IPS-18c (cell line): ENCODE data around the gene KCNJ9.
"Not testable (repeated sequence)": the region's sequence is repeated elsewhere in the genome, so short reads cannot be mapped to it uniquely, and the experiment has no call there.

ENCODE experiments used
- H3K4me3 ChIP-seq: 2 replicates; pipeline ENCODE4 v1.7.0; 2013; ENCODE audit warnings: low read depth, mild to moderate bottlenecking, low read length, moderate library complexity; ENCODE audit not compliant: insufficient read depth
- H3K9me3 ChIP-seq: one replicate; pipeline ENCODE4 v1.6.1; 2013; ENCODE audit warnings: mild to moderate bottlenecking, low read length, moderate library complexity; ENCODE audit not compliant: control insufficient read depth, insufficient read depth

Gene KCNJ9

DNA sequence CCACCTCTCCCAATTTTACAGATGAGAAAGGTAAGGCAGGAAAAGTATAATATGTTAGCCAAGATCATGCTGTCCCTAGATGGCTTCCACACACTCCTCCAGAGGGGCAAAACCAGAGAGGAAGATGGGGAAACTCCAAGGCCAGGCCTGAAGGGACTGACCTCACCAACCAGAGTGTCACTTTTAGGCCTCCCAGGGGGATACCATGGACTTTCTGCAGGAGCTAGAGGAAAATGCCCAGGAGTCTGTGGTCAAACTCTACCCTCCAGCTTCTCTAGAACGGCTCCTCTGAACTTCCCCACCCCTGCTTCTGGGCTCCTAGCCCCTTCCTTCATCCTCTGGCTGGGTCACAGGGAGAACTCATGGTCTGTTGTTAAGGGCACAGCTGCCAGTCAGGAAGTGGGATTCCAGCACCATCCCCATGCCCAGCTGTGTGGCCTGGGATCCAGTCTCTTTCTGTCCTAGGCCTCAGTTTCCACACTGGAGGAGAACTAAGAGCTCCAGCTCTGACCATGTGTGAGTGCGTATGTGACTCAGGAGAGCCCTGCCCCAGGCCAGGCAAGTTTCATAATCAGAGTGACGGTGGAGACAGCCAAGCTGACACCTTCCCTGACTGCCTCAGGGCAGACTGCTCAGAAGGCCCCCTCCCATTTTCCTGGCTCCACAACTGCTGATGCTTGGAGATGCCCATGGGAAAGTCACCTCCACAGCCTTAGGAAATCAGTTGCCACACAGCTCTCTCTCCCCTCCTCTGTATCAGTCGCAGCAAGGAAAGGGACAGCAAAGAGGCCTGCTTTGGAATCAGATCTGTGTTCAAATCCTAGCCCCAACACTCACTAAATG is 15.2 kb downstream of the KCNJ9 start:
- Histone ChIP-seq H3K9me3 (no peaks in the 10 kb centered on the region), H3K4me3 (peak overlapping the region; percentile 71)

DNA sequence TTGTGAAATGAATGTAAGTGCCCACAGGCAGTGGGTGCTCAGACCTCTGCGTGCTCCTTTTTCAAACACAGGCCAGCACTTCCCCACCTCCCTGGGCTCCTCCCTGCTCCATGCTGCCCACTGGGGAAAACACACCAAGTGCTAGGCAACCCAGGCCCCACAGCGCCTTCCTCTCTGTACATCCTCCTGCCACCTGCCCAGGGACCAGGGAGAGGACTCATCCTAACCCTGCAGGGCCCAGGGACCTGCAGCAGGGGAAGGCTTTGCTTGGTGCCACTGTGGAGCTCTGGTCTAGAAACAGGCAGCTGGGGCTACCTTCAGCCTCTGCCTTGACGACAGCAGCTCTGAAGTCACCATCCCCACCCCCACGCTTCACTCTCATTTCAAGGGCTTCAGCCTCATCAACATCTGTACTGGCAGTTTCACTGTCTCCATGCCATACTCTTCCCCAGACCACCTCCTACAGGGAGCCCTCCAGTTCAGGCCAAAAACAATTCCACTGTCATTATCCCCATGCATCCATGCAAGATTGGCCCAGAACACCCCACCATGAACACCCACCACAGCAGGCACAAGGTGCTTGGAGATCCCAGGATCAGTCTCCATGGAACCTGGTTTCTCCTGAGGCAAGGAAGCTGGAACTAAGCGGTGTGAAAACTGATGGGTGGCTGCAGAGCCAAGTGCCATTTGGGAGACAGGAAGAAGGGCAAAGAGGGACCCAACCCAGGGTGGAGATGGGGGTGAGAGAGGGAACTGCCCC is 16.0 kb downstream of the KCNJ9 start:
- peak overlapping the region; percentile 71 for H3K4me3 ChIP-seq

DNA sequence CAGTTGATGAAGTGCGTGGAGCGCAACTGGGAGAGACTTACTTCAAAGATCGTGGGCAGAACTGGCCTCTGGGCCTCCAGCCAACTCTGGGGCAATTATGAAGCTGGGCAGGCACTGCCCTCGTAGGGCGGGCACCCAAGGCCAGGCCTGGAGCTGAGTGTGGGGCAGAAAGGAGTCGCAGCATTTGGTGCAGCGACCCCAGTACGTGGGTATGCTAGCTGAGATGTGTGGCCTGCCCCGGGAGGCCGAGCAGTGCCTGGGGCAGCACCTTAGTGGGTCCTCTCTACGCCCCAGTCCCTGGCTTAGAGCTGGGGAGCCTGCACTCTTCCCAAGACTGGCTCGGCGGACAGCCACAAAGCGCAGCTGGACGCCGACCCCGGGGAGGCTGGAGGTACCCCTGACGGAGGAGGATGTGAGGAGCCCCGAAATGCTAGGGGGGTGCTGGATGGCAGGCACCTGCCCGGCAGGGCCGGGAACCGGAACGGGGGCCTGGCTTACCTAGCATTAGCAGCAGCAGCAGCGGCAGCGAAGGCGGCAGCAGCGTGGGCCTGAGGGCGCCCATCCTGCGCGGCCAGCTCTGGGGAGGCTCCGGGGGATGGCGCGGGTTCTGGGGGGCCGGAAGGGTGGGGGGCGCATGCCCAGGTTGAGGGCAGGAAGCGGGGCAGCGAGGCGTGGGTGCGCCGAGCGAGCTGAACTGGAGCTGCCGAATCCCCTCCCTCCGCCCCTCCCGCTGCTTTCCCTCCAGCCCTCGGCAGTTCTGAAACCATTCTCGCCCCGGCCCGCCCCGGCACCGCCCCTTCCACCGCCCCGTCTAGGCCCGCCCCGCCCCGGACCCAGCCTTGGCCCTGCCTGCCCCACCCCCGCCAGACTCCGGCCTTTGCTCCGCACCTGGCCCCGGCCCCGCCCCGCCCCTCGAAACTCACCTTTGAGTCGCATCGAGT is 16.8 kb downstream of the KCNJ9 start, which contains the start of gene IGSF8:
Gene IGSF8, minus strand, starts transcription at position 709 of the 941 bp plus-strand sequence. Its CDS starts 147 bp downstream, at position 562.
- H3K4me3 ChIP-seq: peak within 1 kb of the TSS; percentile 71
- no peaks in the 10 kb centered on the region for H3K9me3 ChIP-seq

More for the DNA sequence above, 16.0 kb downstream of the KCNJ9 start:
- no peaks in the 10 kb centered on the region for H3K9me3 ChIP-seq

DNA sequence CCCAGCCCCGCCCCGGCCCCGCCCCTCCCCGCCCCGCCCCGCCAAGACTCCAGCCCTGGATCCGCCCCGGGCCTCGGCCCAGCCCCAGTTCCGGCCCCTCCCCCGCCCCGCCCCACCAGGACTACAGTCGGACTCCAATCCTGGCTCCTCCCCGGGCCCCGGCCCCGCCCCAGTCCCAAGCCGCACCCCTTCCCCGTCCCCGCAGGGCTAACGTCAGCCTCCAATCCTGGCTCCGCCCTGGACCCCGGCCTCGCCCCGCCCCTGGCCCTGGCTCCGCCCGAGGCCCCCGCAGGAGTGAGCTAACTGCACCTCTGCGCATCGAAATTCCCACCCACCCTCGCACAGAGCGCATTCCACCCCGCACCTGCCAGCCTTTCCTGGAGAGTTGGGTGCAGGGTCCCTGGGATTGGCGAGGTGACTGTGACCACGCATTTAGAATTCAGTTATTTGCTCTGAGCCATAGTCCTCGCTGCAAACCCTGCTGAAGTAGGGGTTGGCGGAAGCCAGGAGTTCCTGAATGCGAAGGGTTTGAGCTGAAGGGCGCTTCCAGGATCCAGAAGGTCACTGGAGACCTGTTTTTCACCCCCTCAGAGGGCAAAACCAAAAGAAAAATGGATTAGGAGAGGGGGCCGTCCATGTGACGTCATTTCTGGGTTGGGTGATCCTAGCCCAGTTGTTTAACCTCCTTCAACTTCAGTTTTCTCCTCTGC is 17.7 kb downstream of the KCNJ9 start:
- peak overlapping the region; percentile 64 for H3K4me3 ChIP-seq

DNA sequence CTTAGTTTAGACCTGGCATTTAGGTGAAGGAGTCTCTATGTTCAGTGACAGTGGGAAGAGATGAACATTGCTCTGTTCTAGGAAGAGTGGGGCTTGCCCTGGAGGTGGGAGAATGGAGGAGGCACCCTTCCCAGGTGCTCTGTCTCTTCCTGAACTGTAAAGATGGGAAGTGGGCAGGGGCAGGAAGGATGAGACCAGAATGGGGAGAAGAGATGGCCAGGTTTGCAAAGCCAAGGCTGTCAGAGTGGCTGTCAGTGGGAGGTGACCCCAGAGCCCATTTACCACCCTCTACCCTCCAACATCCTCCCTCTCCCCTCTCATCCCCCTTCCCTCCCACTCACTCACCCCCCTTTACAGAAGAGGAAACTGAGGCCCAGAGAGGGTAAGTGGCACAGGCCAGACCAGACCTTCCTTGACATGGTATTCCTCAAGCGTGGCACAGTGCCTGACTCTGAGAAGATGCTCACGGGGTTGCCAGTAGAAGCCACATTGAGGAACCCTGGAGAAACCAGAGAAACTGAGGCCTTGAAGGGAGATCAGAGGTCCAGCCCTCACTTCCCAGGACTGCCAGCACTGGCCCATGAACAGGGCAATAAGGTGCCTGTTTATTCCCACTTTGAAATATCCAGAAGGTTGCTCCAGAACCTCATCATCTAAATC is 18.5 kb downstream of the KCNJ9 start:
- no peaks in the 10 kb centered on the region for H3K9me3 ChIP-seq
- H3K4me3 ChIP-seq: no peak overlapping the region

More for the DNA sequence above, 17.7 kb downstream of the KCNJ9 start:
- no peaks in the 10 kb centered on the region for H3K9me3 ChIP-seq

- Histone ChIP-seq H3K4me3 (no peak overlapping the region), H3K9me3 (no peaks in the 10 kb centered on the region)
Observed at GRCh38 chr1:160101037-160101716, 19.8 kb downstream of the KCNJ9 start.

- H3K4me3 ChIP-seq: no peak overlapping the region
- H3K9me3 ChIP-seq: no peaks in the 10 kb centered on the region
Observed at GRCh38 chr1:160101717-160102522, 20.6 kb downstream of the KCNJ9 start.

- Histone ChIP-seq H3K9me3 (no peaks in the 10 kb centered on the region), H3K4me3 (no peak overlapping the region)
Observed at GRCh38 chr1:160103658-160104408, 22.5 kb downstream of the KCNJ9 start.

DNA sequence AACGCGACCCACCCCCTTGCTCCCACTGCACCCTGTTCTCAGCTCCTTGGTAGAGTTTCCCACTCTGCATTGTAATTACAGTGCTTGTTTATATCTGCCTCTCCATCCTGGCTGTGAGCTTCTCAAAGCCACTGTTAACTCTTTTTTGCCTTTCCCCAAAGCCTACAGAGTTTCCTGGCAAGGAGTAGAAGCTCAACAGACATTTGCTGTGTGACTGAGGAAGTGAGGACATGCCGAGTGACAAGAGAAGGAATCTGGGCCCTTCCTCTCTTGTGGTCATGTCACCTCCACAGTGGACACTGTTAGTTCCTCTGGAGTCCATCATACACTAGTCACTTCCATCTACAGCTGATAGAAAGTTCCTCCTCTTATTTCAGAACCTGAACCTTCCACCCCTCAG is 23.1 kb downstream of the KCNJ9 start:
- H3K4me3 ChIP-seq: no peak overlapping the region
- H3K9me3 ChIP-seq: no peaks in the 10 kb centered on the region

GRCh38 chr1:160105155-160105554 is 23.8 kb downstream of the KCNJ9 start:
- Histone ChIP-seq H3K9me3 (no peaks in the 10 kb centered on the region), H3K4me3 (no peak overlapping the region)

DNA sequence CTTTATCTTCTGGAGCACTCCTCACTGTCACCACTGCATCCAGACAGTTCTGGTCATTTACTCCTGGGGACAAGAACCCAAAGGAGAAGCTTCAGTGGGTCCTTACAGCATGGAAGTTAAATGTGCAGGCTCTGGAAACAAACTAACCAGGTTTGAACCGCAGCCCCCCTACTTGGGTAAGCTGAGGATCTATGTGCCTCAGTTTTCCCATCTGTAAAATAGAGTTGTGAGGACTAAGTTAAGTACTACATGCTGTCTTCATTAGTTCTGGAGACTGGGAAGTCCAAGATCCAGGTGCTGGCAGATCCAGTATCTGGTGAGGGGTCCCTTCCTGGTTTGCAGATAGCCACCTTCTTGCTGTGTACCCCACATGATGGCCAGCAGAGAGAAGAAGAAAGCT is 26.2 kb downstream of the KCNJ9 start:
- no peak overlapping the region for H3K4me3 ChIP-seq
- no peaks in the 10 kb centered on the region for H3K9me3 ChIP-seq

- H3K4me3 ChIP-seq: 0 out of 2 replicates have a peak overlapping the region, but pooled peaks have one; percentile 0
- H3K9me3 ChIP-seq: no peaks in the 10 kb centered on the region
Observed at GRCh38 chr1:160108888-160109662, 27.7 kb downstream of the KCNJ9 start.

GRCh38 chr1:160109686-160110085 is 28.3 kb downstream of the KCNJ9 start:
- Histone ChIP-seq H3K9me3 (no peaks in the 10 kb centered on the region), H3K4me3 (peak overlapping the region; percentile 0; the same call in 1 of the 2 replicates)

- not testable (repeated sequence) for H3K9me3 ChIP-seq, H3K4me3 ChIP-seq
Observed at GRCh38 chr1:160111462-160111861, 30.1 kb downstream of the KCNJ9 start.
